ENCODE data around the gene ZWILCH. TPM values are rescaled to one million over a fixed set of nuclear protein-coding genes. Genes with fewer than 3 reads are reported as not detected.

ZWILCH gene
- total and polyA plus RNA-seq, 2 experiments from 2014 or later = 20.7 to 31.5 TPM

DNA sequence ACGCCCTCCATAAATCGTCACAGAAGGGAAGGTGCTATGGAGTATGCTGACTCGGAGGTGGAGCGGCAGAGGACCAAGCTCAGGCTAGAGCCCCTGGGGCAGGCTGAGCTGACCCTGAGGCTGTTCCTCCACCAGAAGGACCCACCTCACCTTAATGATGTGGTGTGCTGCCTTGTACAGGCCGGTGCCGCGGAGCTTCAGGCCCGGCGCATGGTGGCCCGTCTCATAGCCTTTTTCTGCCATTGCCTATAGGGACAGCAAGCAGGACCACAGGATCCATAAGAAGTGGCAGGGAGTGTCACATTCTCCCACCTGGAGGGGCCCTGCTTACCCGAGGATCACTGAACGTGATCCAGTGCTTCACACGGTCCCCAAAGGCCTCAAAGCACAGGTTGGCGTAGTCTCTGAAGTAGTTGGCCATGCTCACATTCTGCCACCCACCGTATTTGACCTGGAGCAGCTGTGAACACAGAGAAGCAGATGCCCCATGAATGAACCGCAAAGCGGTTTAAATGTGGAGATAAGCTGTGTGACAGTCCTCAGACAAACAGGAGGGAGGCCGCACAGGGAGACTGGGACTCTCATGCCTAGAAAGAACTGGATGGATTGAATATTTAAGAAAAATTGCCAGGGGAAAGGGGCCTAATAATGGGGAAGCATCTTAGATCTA, 55.9 kb downstream of the ZWILCH start:
- Histone ChIP-seq H3K79me2 (ENCODE audit: insufficient read depth) (no peaks in the 10 kb centered on the region), H3K4me2 (ENCODE audit: unreplicated experiment) (no peak overlapping the region), H3F3A (ENCODE audit: insufficient read depth) (no peaks in the 10 kb centered on the region), H3K27me3 (replicated peaks; ENCODE audit: insufficient read depth) (no peaks in the 10 kb centered on the region), H3K27ac (no peak overlapping the region), H3K4me3 (no peak overlapping the region), H3K4me1 (ENCODE audit: insufficient read depth) (no peaks in the 10 kb centered on the region), H3K9ac (no peak overlapping the region), H4K20me1 (ENCODE audit: insufficient read depth) (no peaks in the 10 kb centered on the region), H3K9me2 (ENCODE audit: insufficient read depth) (no peaks in the 10 kb centered on the region), H3K9me3 (ENCODE audit: low read depth) (no peaks in the 10 kb centered on the region), H3K36me3 (ENCODE audit: low read depth) (no peaks in the 10 kb centered on the region), H2AFZ (no peak overlapping the region)
- 89% methylated on average over 18 of the region's 18 CpGs for WGBS, 2 experiments (ENCODE audit: low coverage in 1 of 2, low lambda C conversion rate in 2 of 2, missing lambda C conversion rate in 2 of 2)
- TF ChIP-seq EZH2phosphoT487 (IDR thresholded peaks at IDR 0.05; ENCODE audit: insufficient read depth, low read depth) = no peak
- TF ChIP-seq EZH2 (IDR thresholded peaks at IDR 0.05; ENCODE audit: insufficient read depth, poor library complexity, severe bottlenecking) = no peak
- in situ Hi-C loops (cut with MboI) = no loop called here
- DNase-seq = no peak

DNA sequence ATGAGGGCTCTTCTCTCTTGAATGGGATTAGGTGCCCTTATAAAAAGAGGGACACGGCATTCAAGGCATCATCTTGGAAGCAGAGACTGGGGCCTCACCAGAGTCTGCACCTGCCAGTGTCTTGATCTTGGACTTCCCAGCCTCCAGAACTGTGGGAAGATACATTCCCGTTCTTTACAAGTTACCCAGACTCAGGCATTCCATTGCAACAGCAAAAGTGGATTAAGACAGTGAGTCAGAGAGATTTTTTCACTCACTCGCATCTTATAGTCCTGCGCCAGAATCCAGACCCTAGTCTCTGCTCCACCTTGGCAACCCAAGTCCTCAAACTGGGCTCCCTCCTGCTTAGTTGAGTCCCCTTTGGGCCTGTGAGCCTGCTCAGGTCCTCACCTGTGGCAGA, 58.0 kb downstream of the ZWILCH start:
- Histone ChIP-seq H3F3A (ENCODE audit: insufficient read depth) (no peaks in the 10 kb centered on the region), H3K4me1 (ENCODE audit: insufficient read depth) (no peaks in the 10 kb centered on the region), H3K27me3 (replicated peaks; ENCODE audit: insufficient read depth) (no peaks in the 10 kb centered on the region), H3K9me2 (ENCODE audit: insufficient read depth) (no peaks in the 10 kb centered on the region), H3K79me2 (ENCODE audit: insufficient read depth) (no peaks in the 10 kb centered on the region), H2AFZ (no peak overlapping the region), H3K4me2 (ENCODE audit: unreplicated experiment) (no peak overlapping the region), H3K9ac (no peak overlapping the region), H3K27ac (no peak overlapping the region), H4K20me1 (ENCODE audit: insufficient read depth) (no peaks in the 10 kb centered on the region), H3K9me3 (ENCODE audit: low read depth) (no peaks in the 10 kb centered on the region), H3K4me3 (no peak overlapping the region), H3K36me3 (ENCODE audit: low read depth) (no peaks in the 10 kb centered on the region)
- in situ Hi-C loops (cut with MboI) = no loop called here
- WGBS, 2 experiments (ENCODE audit: low coverage in 1 of 2, low lambda C conversion rate in 2 of 2, missing lambda C conversion rate in 2 of 2) = 80 to 84% methylated on average over 4 of the region's 4 CpGs
- TF ChIP-seq EZH2 (IDR thresholded peaks at IDR 0.05; ENCODE audit: insufficient read depth, poor library complexity, severe bottlenecking) (no peak), EZH2phosphoT487 (IDR thresholded peaks at IDR 0.05; ENCODE audit: insufficient read depth, low read depth) (no peak)
- no peak for DNase-seq

DNA sequence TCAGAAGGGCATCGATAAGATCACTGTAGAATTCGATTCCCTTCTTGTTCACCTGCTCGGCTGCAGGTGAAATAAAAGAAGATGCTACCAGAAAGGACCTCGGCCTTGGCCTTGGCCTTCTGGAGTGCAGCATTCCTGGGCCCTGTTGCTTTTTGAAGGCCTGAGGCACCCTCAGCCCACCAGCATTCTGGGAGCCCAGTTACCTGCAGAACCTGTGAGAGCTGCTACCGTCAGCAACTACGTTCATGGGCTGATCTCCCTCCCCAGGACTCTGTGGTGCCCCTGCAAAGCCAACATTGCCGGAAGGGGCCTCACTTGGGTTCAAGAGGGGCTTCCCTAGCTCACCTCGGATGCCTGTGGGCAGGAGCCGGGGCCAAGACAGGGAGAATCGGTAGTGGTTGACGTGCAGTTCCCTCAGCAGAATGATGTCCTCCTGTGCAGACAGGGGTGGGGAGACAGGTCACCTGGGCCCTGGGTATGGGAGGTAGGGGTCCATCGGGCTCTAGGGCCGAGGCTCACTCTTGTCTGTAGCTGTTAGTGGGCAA, 58.5 kb downstream of the ZWILCH start:
- Histone ChIP-seq H3K27ac (no peak overlapping the region), H3F3A (ENCODE audit: insufficient read depth) (no peaks in the 10 kb centered on the region), H3K4me2 (ENCODE audit: unreplicated experiment) (no peak overlapping the region), H3K9ac (no peak overlapping the region), H3K79me2 (ENCODE audit: insufficient read depth) (no peaks in the 10 kb centered on the region), H4K20me1 (ENCODE audit: insufficient read depth) (no peaks in the 10 kb centered on the region), H2AFZ (no peak overlapping the region), H3K9me2 (ENCODE audit: insufficient read depth) (no peaks in the 10 kb centered on the region), H3K27me3 (replicated peaks; ENCODE audit: insufficient read depth) (no peaks in the 10 kb centered on the region), H3K4me1 (ENCODE audit: insufficient read depth) (no peaks in the 10 kb centered on the region), H3K4me3 (no peak overlapping the region), H3K9me3 (ENCODE audit: low read depth) (no peaks in the 10 kb centered on the region), H3K36me3 (ENCODE audit: low read depth) (no peaks in the 10 kb centered on the region)
- 83 to 91% methylated on average over 13 of the region's 13 CpGs for WGBS, 2 experiments (ENCODE audit: low coverage in 1 of 2, low lambda C conversion rate in 2 of 2, missing lambda C conversion rate in 2 of 2)
- no peak for DNase-seq
- in situ Hi-C loops (cut with MboI) = no loop called here
- TF ChIP-seq EZH2 (IDR thresholded peaks at IDR 0.05; ENCODE audit: insufficient read depth, poor library complexity, severe bottlenecking) (no peak), EZH2phosphoT487 (IDR thresholded peaks at IDR 0.05; ENCODE audit: insufficient read depth, low read depth) (no peak)

DNA sequence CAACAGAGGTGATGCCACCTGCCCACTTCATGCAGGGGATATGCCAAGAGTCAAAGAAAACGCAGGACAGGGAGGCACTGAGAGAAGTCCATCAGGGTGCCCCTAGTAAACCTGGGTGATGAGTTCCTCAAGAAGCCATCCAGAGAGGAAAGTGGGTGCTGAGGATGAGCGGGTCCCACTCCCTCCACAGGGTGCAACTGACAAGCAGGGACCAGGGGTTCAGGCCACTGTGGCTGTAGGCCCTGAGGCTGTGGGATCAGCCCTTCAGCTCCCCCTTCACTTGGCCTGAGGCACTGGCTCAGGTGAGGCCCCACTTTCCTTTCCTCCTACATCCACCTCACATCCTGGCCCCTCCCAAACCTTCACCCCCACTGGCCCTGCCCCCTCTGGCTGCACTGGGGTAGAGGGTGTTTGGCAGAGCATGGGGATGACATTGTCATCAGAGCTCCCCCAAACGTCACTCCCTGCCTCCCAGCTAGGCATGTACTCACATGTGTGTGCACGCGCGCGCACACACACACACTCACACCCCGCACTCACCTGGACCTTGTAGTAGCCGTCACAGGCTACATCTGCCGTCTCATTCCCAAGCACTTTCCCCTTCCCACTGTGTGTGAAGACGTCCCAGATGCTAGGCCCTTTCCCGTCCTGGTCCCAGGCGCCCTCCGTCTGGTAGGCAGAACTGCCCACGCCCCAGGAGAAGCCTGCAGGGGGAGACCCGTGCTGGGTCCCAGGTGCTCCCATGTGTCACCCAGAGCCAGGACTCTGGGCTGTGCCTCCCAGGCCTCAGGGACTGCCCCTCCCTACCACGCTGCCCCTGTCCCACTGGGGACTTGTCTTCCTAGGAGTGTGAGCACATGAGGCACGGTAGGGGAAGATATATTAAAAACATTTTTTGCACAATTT, 59.3 kb downstream of the ZWILCH start:
- no peak overlapping the region for H3K9ac ChIP-seq
- no peaks in the 10 kb centered on the region for H3F3A ChIP-seq (ENCODE audit: insufficient read depth)
- H3K36me3 ChIP-seq (ENCODE audit: low read depth) = no peaks in the 10 kb centered on the region
- H3K4me2 ChIP-seq (ENCODE audit: unreplicated experiment) = no peak overlapping the region
- no peaks in the 10 kb centered on the region for H4K20me1 ChIP-seq (ENCODE audit: insufficient read depth)
- H3K79me2 ChIP-seq (ENCODE audit: insufficient read depth) = no peaks in the 10 kb centered on the region
- no peaks in the 10 kb centered on the region for H3K9me3 ChIP-seq (ENCODE audit: low read depth)
- in situ Hi-C loops (cut with MboI) = no loop called here
- H3K4me1 ChIP-seq (ENCODE audit: insufficient read depth) = no peaks in the 10 kb centered on the region
- no peak overlapping the region for H3K4me3 ChIP-seq
- DNase-seq = no peak
- TF ChIP-seq EZH2phosphoT487 (IDR thresholded peaks at IDR 0.05; ENCODE audit: insufficient read depth, low read depth) (no peak), EZH2 (IDR thresholded peaks at IDR 0.05; ENCODE audit: insufficient read depth, poor library complexity, severe bottlenecking) (no peak)
- no peak overlapping the region for H3K27ac ChIP-seq
- H2AFZ ChIP-seq = no peak overlapping the region
- no peaks in the 10 kb centered on the region for H3K27me3 ChIP-seq (replicated peaks; ENCODE audit: insufficient read depth)
- 79 to 84% methylated on average over 18 of the region's 18 CpGs for WGBS, 2 experiments (ENCODE audit: low coverage in 1 of 2, low lambda C conversion rate in 2 of 2, missing lambda C conversion rate in 2 of 2)
- no peaks in the 10 kb centered on the region for H3K9me2 ChIP-seq (ENCODE audit: insufficient read depth)
